ENCODE data around the gene TMEM229A.

- no peak for TF ChIP-seq SMC3 (IDR thresholded peaks at IDR 0.05; ENCODE audit: borderline replicate concordance, low read length)
- no peak for TF ChIP-seq CTCF (IDR thresholded peaks at IDR 0.05 in 2 of 3, conservative IDR thresholded peaks at IDR 0.05 in 1 of 3; ENCODE audit: control insufficient read depth in 2 of 3, extremely low read depth in 1 of 3, insufficient read depth in 1 of 3, low read depth in 3 of 3, low read length in 3 of 3)
- no peak for TF ChIP-seq REST (IDR thresholded peaks at IDR 0.05; ENCODE audit: low read depth, low read length)
- no peak for TF ChIP-seq EZH2 (IDR thresholded peaks at IDR 0.05; ENCODE audit: borderline replicate concordance, control insufficient read depth, low read depth, low read length)
- no peak for TF ChIP-seq TARDBP (IDR thresholded peaks at IDR 0.05; ENCODE audit: borderline replicate concordance)
Measured at GRCh38 chr7:124062171-124062570, 29.3 kb upstream of the TMEM229A start.
